ENCODE results near the gene TGM4.

GRCh38 chr3:44860117-44860516 is 14.3 kb upstream of the TGM4 start:
- TF ChIP-seq, protein P1, sequence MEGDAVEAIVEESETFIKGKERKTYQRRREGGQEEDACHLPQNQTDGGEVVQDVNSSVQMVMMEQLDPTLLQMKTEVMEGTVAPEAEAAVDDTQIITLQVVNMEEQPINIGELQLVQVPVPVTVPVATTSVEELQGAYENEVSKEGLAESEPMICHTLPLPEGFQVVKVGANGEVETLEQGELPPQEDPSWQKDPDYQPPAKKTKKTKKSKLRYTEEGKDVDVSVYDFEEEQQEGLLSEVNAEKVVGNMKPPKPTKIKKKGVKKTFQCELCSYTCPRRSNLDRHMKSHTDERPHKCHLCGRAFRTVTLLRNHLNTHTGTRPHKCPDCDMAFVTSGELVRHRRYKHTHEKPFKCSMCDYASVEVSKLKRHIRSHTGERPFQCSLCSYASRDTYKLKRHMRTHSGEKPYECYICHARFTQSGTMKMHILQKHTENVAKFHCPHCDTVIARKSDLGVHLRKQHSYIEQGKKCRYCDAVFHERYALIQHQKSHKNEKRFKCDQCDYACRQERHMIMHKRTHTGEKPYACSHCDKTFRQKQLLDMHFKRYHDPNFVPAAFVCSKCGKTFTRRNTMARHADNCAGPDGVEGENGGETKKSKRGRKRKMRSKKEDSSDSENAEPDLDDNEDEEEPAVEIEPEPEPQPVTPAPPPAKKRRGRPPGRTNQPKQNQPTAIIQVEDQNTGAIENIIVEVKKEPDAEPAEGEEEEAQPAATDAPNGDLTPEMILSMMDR (IDR thresholded peaks at IDR 0.05) = no peak
- no peak for TF ChIP-seq POLR2A (IDR thresholded peaks at IDR 0.05)

Data from lower leg skin (tissue), 3 donors.